Upper lobe of right lung (tissue), 1 donor: ENCODE data around the gene MTMR3. TPM values are rescaled to one million over a fixed set of nuclear protein-coding genes. Genes with fewer than 3 reads are reported as not detected.
A peak's percentile ranks its signal among the peaks of the same experiment; 100 is the strongest.

Source experiments
- ATAC-seq: fragments of 200-7000 bp; cut with Tn5 transposase; one replicate; pipeline ENCODE4 v1.9.1; 2020; ENCODE audit warnings: mild to moderate bottlenecking, moderate library complexity
- DNase-seq: peaks from one replicate; pipeline ENCODE4 v3.0.0-alpha.2; 2020
- H3K27ac ChIP-seq: fragments of 200-600 bp; one replicate; pipeline ENCODE4 v1.8.0; 2022
- H3K27me3 ChIP-seq: fragments of 200-600 bp; one replicate; pipeline ENCODE4 v1.8.0; 2022; ENCODE audit warnings: mild to moderate bottlenecking
- H3K36me3 ChIP-seq: fragments of 200-600 bp; one replicate; pipeline ENCODE4 v1.8.0; 2022
- H3K4me1 ChIP-seq: fragments of 200-600 bp; one replicate; pipeline ENCODE4 v1.8.0; 2022
- H3K4me3 ChIP-seq: fragments of 200-600 bp; one replicate; pipeline ENCODE4 v1.8.0; 2022; ENCODE audit warnings: mild to moderate bottlenecking
- H3K9me3 ChIP-seq: fragments of 200-600 bp; one replicate; pipeline ENCODE4 v1.8.0; 2022
- CTCF ChIP-seq: fragments of 200-600 bp; IDR thresholded peaks from one replicate; pipeline ENCODE4 v1.8.0; 2022; ENCODE audit warnings: antibody characterized with exemption
- intact Hi-C: fragments of 100-400 bp; cut with DNase I; formaldehyde crosslinking; loops from one replicate; pipeline ENCODE4 v1.11.0; 2022
- total RNA-seq: library from RNA; stranded (reverse); fragmentation: NEBNext Ultra II Directional; extraction: Animal tissue kit (Norgen Biotek cat#: 25700); gene quantifications from one replicate; pipeline ENCODE4 v1.2.1, GENCODE V29; 2021
- donor health status: DM: no; HTN: yes; CAD: no; lungs with severe emphysema.

MTMR3 gene
- total RNA-seq, 1 donor from 2014 or later, result 50.6 TPM

- H3K36me3 ChIP-seq, result no peaks in the 10 kb centered on the region
- no peaks in the 10 kb centered on the region for H3K4me1 ChIP-seq
- TF ChIP-seq CTCF, result no peak
- H3K9me3 ChIP-seq, result no peaks in the 10 kb centered on the region
- DNase-seq (no peak), ATAC-seq (no peak)
- H3K27ac ChIP-seq, result no peak overlapping the region
- no peaks in the 10 kb centered on the region for H3K27me3 ChIP-seq
- no peak overlapping the region for H3K4me3 ChIP-seq
- intact Hi-C loops, result no loop called here
Observed at GRCh38 chr22:30044881-30045493, 162.0 kb downstream of the MTMR3 start.

- DNase-seq, result no peak
- no peak for ATAC-seq
- Histone ChIP-seq H3K36me3 (no peaks in the 10 kb centered on the region), H3K4me3 (no peak overlapping the region), H3K4me1 (no peaks in the 10 kb centered on the region), H3K27me3 (no peaks in the 10 kb centered on the region), H3K9me3 (no peaks in the 10 kb centered on the region), H3K27ac (no peak overlapping the region)
- no peak for TF ChIP-seq CTCF
- intact Hi-C loops, result no loop called here
Observed at GRCh38 chr22:30045494-30045887, 162.5 kb downstream of the MTMR3 start.

GRCh38 chr22:30045901-30046715, 163.1 kb downstream of the MTMR3 start:
- intact Hi-C loops, result no loop called here
- Histone ChIP-seq H3K27me3 (no peaks in the 10 kb centered on the region), H3K9me3 (no peaks in the 10 kb centered on the region), H3K27ac (no peak overlapping the region), H3K4me1 (no peaks in the 10 kb centered on the region), H3K36me3 (no peaks in the 10 kb centered on the region), H3K4me3 (no peak overlapping the region)
- no peak for ATAC-seq
- TF ChIP-seq CTCF, result no peak
- no peak for DNase-seq

GRCh38 chr22:30046716-30047363, 163.9 kb downstream of the MTMR3 start:
- Histone ChIP-seq H3K9me3 (no peaks in the 10 kb centered on the region), H3K4me1 (no peaks in the 10 kb centered on the region), H3K27me3 (no peaks in the 10 kb centered on the region), H3K4me3 (no peak overlapping the region), H3K27ac (no peak overlapping the region), H3K36me3 (no peaks in the 10 kb centered on the region)
- intact Hi-C loops, result no loop called here
- no peak for TF ChIP-seq CTCF
- ATAC-seq, result no peak
- DNase-seq, result no peak

- Histone ChIP-seq H3K4me1 (no peaks in the 10 kb centered on the region), H3K36me3 (no peaks in the 10 kb centered on the region), H3K9me3 (no peaks in the 10 kb centered on the region), H3K27ac (no peak overlapping the region), H3K4me3 (no peak overlapping the region), H3K27me3 (no peaks in the 10 kb centered on the region)
- intact Hi-C loops, result no loop called here
- ATAC-seq (peak; percentile 81), DNase-seq (no peak)
- TF ChIP-seq CTCF, result peak; percentile 4
Observed at GRCh38 chr22:30047364-30047738, 164.4 kb downstream of the MTMR3 start.
